Skin of body (tissue), 2 donors: Measurements from ENCODE around the gene RAB11FIP4. TPM values are rescaled to one million over a fixed set of nuclear protein-coding genes. Genes with fewer than 3 reads are reported as not detected.
A peak's percentile ranks its signal among the peaks of the same experiment; 100 is the strongest.

Source experiments
- DNase-seq: peaks from one replicate; lab custom pipeline; 2025; lab: John Stamatoyannopoulos, UW
- total RNA-seq: library from RNA; depleted of rRNA; stranded (reverse); fragments of >200 nt; gene quantifications from one replicate; pipeline ENCODE4 v1.2.3, GENCODE V29; 2014

The RAB11FIP4 gene
- total RNA-seq, 1 donor from 2014 or later = 6.7 TPM

DNA sequence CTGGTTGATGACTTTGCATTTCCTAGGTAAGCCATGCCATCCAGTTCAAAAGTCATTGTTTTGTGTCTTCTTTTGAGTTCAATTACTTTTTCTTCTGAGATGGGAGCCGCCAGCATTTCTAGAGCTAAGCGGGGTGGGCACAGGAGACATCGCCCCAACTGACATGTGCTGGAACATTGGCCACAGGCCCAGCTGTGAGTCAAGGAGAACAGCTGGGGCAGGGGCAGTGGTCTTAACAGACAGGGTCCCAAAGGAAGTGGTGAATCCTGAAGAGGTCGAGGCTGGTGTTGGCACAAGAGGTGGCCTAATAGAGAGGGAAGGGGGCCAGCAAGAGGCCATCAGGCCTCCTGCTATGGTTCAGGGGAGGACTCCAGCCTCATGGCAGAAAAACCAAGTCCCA is 17.1 kb downstream of the RAB11FIP4 start:
- DNase-seq = no peak

DNA sequence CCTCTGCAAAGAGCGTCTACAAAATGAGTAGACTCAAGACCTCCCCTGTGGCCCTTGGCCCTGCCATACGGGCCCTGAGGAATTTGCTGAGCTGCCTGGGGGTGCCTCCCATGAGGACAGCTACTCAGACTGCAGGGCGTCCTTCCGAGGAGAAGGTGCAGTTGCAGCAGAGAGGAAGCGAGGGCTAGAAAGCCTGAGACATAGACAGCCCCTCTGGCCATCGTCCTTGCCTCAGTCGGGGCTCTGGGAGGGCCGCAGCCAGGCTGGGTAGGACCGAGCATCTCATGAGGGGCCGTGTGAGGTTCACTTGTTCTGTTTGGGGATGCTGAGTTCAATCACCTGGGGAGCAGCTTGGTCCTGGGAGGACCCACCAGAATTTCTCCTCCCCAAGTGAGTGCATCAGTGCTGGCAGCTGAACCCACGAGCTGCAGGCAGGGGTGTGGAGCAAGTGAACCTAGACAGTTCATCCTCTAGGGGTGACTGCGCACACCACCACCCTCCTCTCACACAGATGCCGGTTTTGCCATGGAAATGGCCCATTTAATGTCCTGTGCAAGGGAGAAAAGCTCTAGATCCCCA is 20.3 kb downstream of the RAB11FIP4 start:
- no peak for DNase-seq

DNA sequence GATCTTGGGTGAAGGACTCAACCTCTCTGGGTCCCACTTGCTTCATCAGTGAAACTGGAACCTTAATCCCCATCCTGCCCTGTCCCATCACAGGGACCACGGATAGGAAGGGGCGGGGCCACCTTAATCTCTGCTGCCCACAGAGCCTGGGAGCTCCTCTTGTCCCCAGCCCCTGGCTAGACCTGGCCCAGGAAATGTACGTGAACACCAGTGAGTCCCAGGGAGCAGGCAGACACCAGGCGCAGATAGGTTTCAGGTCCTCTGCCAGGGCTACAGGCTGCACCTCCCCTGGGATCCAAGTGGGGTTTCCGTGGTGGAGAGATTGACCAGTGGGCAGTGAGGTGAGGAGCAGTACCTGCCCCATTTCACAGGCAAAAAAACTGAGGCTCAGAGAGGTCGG is 21.0 kb downstream of the RAB11FIP4 start:
- DNase-seq = no peak

DNA sequence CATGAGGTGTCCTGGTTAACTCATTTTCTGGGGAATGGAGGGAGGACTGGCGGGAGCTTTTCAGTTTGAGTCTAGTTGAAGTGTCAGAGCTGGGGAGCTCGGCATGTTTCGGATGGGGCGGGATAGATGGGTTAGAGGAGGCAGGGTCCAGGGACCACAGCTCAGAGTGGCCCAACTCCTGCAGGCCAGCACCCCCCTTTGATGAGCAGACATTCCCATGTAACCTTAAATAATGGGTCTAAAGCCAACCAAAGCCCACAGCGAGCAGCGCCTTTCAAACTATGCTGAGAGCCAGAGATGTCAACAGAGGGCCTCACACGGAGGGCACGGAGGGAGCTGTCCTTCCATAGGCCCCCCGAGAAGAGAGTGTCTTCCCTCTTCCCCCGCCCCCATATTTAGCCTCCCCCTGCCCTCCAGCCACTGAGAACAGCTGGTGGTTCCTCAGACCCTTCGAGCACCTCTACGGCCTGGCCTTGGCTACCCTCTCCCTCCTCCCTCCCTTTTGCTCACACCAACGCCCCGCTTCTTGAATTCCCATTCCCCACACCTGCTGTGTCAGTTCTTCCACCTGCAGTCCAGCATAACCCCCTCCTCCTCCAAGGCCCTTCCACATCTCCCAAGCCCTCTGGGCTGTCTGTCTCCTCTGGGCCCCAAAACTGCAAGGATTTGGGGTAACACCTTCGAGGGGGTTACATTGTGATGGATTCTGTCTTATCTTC is 21.8 kb downstream of the RAB11FIP4 start:
- DNase-seq = no peak

DNA sequence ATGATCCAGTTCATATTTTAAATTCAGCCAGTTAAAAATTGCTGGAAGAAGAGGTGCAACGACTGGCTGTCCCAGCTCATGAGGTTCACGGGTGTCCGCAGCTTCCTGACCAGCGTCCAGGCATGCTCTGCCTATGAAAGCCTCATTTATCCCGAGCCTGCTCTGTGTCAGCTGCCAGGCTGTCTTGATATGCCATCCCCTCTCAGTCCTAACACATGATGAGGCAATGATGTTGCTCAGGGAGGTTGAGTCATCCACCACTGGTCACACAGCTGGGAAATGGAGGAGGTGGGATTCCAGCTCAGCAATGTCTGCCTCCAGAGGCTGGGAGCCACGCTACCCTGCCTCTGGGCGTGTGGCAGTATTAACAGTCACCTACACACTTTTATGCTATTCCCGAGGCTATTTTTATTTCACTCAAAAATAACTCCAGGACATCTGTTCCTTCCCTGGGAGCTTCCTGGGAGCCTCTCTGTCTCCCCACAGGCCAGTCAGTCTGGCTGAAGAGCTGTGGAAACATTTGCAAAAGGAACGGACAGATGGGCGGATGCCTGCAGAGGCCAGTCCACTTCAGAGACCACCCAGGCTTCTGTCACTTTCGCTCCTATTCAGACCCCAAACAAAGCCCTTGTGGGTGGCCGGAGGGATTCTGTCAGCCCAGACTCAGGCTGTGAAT is 22.5 kb downstream of the RAB11FIP4 start:
- DNase-seq = no peak

DNA sequence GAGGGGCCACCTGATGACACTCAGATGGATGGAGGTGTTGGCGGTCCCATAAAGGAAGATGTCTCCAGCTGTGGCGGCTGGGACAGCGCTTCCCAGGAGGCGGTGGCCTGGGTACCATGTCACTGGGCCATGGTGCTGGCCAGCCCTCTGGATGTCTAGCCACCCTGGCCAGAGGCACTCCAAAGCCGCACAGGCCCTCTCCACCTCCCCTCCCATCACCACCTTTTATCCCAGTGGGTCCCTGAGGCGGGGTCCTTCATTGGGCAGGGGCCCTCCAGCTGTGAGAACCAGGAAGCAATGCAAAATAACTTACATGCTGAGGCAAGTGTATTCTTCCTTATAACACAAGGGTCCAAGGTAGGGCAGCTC is 23.1 kb downstream of the RAB11FIP4 start:
- DNase-seq = no peak

DNA sequence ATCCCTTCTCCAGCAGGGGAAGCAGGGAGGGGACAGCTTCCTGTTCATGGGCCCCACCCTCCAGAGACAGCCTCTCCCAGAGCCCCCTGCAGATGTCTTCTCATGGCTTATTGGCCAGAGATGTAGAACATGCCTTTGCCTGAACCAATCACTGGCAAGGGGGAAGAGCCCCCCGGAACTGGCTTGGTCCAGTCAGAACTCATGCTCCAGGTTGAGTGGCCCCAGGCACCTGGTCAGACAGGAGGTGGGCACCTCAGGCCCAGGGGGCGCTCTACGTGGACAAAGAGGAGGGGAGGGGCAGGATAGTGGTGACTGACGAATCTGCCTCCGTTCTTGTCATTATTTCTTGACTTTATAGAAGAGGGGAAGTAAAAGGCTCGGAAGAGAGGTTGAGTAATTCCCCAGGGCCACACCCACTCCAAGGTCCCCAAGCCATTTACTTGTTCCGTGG is 23.6 kb downstream of the RAB11FIP4 start:
- DNase-seq = no peak

DNA sequence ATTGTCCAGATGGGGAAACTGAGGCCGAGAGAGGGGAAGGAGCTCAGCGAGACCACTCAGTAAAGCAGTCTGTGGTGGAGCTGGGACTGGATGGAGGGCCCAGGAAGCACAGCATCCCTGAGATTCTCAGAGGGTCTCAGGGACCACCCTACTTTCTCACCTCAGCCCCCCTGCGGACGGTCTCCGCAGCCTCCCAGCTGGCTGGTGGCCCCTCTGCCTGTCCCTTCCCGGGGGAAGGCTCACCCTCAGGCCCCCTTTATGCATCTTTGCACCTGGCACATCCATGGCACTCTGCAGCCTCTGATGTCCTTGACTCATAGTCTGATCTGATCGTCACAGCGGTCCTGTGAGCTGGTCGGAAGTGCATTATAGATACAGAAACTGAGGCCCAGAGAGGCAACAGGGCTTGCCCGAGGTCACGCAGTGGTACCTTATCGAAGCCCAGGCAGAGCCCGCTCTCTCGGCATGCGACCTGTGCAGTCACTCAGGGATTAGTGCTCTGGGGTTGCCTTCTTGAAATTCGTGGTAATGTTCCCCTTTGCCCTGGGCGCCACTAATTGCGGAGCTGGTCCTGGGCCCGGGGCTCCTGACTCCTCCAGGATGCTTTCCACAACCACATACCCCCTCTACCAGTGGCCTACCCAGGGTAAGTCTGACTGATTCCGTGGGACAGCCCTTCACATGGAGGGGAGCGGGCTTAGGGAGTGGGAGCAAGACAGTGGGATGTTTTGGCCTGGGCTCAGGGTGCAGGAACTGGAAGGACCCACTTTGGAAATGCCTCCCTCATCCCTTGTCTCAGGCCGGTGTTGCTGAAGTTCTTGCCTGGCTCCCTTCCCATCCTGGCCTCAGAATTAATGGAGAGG is 24.4 kb downstream of the RAB11FIP4 start:
- no peak for DNase-seq

DNA sequence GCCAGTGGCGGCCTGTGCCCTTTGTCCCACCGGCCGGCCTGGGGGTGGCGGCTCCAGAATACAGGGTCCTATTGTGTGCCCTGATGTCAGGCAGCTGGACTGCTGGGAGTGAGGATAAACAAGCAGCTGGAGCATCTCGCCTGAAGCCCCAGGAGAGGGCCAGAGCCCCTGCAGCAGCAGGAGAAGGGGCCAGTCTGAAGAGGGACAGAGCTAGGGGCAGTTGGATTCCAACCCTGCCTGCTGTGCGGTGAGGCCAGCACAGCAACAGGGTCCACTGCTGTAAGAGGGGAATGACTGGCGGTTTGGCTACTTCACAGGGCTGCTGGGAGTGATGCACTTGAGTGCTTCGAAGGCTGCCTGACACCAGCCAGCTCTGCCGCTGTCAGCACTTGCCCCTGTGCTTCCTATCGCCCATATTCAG is 25.0 kb downstream of the RAB11FIP4 start:
- no peak for DNase-seq

DNA sequence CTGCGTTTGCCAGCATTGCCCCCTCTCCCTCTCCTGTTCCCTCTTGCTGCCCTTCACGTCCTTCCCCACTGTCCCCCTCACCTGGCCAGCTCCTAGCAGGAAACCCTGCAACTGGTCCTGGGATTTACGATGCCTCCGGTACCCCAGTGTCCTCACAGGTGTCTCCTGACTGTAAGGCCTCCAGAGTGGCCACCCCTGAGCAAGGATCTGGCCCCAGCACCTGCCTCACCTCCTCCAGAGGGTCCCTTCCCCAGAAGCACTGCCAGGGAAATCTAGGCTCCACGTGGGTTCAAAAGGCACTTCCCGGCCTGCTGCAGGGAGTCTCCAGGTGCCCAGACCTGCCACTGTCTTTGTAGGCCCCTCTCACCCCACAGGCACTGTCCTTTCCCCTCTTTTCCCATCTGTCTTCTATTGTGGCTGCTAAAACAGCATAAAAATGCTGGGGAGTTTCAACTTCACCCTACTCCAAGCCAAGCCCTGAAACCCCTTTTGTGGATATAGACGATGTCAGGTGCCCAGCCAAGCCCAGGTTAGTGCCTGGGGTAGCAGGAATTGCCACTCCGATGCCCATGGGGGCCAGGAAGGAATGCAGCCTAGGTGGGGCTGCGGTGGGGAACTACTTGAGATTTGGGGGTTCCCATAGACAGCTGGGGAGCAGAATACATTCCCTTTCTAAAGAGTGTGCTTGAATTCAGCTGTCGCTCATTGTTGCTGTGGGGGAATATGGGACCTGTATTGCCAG is 25.7 kb downstream of the RAB11FIP4 start:
- no peak for DNase-seq

DNA sequence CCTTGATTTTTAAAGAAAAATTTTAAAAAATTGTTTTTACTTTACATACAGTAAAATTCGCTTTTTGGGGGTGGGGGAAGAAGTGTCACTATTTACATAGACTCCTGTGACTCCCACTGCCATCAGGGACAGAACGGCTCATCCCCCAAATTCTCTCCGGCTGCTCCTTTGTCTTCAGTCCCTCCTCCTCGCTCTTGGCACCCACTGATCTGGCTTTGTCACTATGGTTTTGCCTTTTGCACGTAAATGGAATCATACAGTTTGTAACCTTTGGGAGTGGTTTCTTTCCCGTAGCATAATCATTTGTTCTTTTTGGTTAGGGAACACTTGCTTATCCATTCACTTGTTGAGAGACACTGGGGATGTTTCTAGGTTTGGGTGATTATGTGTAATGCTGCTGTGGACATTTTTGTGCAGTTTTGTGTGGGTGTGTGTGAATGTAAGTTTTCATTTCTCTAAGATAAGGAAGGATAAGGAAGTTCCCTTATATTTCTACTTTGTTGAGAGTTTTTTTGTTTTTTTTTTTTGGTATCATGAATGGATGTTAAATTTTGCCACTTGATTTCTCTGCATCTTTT is 27.4 kb downstream of the RAB11FIP4 start:
- no peak for DNase-seq

DNA sequence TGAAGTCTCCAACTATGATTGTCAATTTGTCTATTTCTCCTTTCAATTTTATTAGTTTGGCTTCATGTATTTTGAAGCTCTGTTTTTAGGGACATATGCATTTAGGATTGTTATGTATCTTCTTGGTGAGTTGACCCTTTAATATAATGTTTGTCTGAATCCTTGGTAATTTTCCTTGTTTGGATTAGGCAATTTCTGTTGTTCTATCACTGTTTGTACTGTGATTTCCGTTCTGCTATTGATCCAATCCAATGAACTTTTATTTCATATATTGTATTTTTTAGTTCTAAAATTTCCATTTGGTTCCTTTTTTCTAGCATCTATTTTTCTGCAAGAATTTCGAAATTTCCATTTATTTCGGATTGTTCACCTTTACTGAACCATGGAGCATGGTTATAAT is 31.0 kb downstream of the RAB11FIP4 start:
- no peak for DNase-seq

DNA sequence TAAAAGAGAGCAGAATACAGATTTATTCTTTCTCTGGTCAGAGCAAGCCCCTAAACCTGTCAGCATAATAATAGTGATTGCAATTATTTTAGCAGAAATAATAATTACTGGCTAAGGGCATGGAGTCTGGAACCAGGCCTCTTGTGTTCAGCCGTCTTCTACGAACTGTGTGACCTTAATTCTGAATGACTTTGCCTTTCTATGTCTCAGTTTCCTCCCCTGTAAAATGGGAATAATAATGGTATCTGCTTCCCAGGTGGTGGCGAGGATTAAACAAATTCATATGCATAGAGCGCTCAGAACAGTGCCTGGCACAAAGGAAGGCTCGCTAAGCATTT is 33.4 kb downstream of the RAB11FIP4 start:
- no peak for DNase-seq

DNA sequence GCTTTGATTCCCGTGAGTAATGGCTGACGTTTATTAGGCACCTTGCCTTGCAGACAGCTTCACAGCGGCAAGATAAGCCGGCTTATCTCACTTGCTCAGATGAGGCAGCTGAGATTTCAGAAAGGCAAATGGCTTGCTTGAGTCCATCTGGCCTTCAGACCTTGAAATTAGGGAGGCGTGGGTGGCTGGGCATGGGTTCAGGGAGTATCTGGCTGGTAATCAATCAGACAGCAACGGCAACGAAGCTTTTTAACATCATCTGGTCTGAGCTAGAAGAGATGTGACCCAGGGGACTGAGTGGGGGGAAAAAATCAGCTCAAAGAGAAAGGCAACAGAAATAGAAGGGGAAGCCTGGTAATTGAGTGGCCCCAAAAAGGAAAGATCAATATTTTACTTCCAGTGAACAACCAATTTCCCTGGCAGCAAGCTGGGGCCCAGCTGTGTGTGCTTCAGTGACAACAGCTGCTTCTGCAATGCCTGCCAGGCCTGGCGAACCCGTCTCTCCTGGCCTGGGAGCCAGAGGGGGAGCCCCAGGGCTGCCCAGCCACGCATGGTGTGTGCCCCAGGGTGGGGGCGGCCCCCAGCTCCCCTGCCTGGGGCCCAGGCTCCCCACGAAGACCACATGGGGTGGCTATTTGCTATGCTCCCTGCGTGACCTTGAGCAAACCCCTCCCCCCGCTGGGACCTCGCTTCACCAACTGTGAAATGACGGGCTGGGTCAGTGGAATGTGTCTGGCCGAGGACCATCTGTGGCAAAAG is 34.0 kb downstream of the RAB11FIP4 start:
- peak; percentile 37 for DNase-seq

DNA sequence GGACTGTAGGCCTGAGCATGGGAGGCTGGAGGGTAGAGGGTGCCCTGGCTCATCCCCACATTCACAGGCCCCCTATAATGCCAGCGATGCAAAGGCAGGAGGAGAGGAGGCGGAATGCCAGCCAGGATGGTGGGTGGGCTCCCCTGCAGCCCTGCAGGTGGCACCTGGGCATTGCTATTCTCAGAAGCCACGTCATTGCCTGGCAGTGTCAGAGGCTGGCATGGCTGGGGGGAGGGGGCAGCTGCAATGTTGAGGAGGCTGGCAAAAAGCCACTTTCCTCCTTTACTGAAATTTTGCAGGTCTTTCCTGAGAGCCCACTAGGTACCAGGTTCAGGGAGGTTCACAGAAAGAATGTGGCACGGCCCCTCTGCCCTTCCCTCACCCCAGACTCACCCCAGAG is 36.2 kb downstream of the RAB11FIP4 start:
- no peak for DNase-seq

DNA sequence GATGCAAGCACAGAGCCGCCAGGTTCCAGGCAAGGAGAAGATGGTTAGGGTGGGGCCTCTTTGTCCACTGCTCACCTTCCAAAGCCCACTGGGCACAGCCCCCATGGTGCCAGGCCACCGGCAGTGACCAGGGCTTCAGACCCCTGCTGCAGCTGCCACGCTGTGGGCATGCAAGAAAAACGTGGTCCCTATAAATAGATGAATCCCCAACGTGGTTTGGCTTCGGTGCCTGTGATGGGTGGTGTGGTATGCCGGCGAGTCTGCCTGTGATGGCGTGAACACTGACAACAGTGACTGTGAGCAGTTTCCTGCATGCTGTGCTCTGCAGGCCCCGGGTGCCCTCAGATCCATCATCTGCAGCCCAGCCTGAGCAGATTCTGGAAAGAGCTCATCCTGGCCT is 36.6 kb downstream of the RAB11FIP4 start:
- no peak for DNase-seq

DNA sequence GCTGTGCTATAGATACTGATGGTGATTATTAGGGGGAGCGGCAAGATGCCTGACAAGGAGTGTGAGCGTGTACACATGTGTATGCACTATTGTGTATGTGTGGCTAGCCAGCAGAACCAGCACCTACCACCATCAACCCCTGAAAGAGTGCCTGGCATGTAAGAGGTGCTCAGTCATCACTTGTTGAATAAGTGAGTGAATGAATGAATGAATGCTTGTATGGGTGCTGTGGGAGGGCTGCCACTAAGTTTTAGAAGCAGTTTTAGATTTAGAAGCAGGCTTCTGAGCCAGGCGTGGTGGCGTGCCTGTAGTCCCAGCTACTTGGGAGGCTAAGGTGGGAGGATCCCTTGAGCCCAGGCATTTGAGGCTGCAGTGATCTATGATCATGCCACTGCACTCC is 37.0 kb downstream of the RAB11FIP4 start:
- no peak for DNase-seq

DNA sequence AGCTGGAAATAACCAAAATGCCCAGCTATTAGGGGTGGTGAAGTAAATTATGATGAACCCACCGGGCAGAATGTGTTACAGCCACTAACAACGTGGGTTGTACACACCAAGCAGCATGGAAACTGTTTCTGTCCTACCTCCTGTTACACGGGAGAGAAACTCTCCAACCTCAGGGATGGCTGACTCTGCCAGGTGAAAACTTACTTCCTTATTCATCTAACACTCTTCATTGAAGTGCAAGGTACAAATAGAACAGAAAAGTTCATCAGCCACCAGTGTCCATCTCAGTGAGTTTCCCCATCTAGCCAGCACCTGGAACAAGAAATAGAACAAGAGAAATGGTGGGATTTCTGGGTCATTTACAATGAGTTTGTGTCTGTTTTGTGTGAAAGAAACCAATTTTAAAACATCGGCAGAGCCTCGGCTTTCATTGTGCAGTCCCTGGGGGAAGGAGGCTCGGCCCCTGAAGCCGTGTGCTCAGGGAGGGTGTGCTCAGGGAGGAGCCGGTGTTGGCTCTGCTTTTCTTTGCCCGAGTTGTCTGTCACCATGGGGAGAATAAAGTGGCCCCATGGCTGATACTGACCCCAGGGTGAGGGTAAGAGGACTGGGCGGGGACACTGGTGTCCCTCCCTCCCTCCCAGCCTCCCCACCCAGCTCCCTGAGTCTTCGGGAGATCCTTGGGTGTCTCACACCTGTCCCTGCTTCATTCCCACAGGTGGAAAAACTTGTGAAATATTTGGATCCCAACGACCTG is 39.8 kb downstream of the RAB11FIP4 start:
- no peak for DNase-seq

DNA sequence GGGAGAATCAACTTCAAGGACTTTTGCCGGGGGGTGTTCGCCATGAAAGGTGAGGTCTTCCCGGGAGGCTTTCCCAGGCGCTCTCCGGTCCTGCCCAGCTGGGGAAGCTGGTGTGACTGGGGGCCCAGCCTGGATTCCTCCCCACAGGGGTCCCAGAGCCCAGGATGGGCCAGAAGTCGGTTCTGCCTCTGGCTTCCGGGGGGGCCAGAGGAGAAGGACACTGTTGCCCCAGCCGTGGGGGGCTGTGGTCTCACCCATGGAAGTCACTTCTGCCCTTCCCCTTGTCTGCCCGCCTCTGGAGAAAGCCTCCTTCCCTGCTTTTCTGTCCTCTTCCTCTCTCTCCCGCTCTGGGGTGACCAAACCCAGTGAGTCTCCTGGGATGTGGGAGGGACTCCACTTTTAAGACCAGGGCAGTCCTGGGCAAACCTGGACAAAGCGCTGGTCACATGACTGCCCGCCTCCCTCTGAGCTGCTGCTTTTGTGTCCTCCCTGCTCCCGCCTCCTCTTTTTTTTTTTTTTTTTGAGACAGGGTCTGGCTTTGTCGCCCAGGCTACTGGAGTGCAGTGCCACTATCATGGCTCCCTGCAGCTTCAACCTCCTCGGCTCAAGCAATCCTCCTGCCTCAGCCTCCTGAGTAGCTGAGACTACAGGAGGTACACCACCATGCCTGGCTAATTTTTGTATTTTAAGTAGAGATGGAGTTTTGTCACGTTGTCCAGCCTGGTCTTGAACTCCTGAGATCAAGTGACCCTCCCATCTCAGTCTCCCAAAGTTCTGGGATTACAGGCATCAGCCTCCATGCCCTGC is 40.6 kb downstream of the RAB11FIP4 start:
- no peak for DNase-seq
